OCI-LY1 (cell line): Measurements from ENCODE around the gene ESPL1.

ENCODE experiments used
- H2AFZ ChIP-seq: fragments of 200-600 bp; sonication (generic), shearing (Covaris generic); 2 replicates; pipeline ENCODE4 v1.6.0; 2014; ENCODE audit warnings: antibody characterized with exemption, mild to moderate bottlenecking, low read length
- H3F3A ChIP-seq: fragments of 200-600 bp; sonication (generic), shearing (Covaris generic); 2 replicates; pipeline ENCODE4 v1.6.0; 2014; ENCODE audit warnings: mild to moderate bottlenecking, antibody characterized with exemption, low read length, moderate library complexity; ENCODE audit not compliant: insufficient read depth
- H3K27ac ChIP-seq: fragments of 200-600 bp; sonication (generic); 2 replicates; pipeline ENCODE4 v1.5.1; 2014; ENCODE audit warnings: low read length, mixed run types, mild to moderate bottlenecking, low read depth; ENCODE audit not compliant: poor library complexity, severe bottlenecking
- H3K27me3 ChIP-seq: fragments of 200-600 bp; sonication (generic); 2 replicates; pipeline ENCODE4 v1.6.0; 2014; ENCODE audit warnings: antibody characterized with exemption, mild to moderate bottlenecking, low read length, moderate library complexity; ENCODE audit not compliant: insufficient read depth
- H3K36me3 ChIP-seq: fragments of 200-600 bp; sonication (generic); 2 replicates; pipeline ENCODE4 v1.6.1; 2014; ENCODE audit warnings: mild to moderate bottlenecking, antibody characterized with exemption, low read length, moderate library complexity, mixed read lengths; ENCODE audit not compliant: insufficient read depth
- H3K4me1 ChIP-seq: fragments of 200-600 bp; sonication (generic); 2 replicates; pipeline ENCODE4 v1.5.1; 2014; ENCODE audit warnings: mild to moderate bottlenecking, low read length, moderate library complexity; ENCODE audit not compliant: insufficient read depth, severe bottlenecking
- H3K4me2 ChIP-seq: fragments of 200-600 bp; sonication (generic), shearing (Covaris generic); 2 replicates; pipeline ENCODE4 v1.6.1; 2014; ENCODE audit warnings: low read length
- H3K4me3 ChIP-seq: fragments of 200-600 bp; sonication (generic); 2 replicates; pipeline ENCODE4 v1.5.1; 2014; ENCODE audit warnings: low read length, low read depth, mild to moderate bottlenecking, mixed read lengths; ENCODE audit not compliant: poor library complexity, severe bottlenecking
- H3K79me2 ChIP-seq: fragments of 200-600 bp; shearing (Covaris generic); 2 replicates; pipeline ENCODE4 v1.6.1; 2016; ENCODE audit warnings: mixed run types, low read length, mixed read lengths; ENCODE audit not compliant: insufficient read depth
- H3K9ac ChIP-seq: fragments of 200-600 bp; sonication (generic), shearing (Covaris generic); 2 replicates; pipeline ENCODE4 v1.6.1; 2014; ENCODE audit warnings: mild to moderate bottlenecking, low read length, mixed read lengths
- H3K9me2 ChIP-seq: fragments of 200-600 bp; sonication (generic), shearing (Covaris generic); 2 replicates; pipeline ENCODE4 v1.6.1; 2014; ENCODE audit warnings: low read depth, mild to moderate bottlenecking, low read length, mixed read lengths
- H3K9me3 ChIP-seq: fragments of 200-600 bp; shearing (Covaris generic); 2 replicates; pipeline ENCODE4 v1.6.1; 2014; ENCODE audit warnings: low read length, mixed read lengths
- H4K20me1 ChIP-seq: fragments of 200-600 bp; sonication (generic), shearing (Covaris generic); 2 replicates; pipeline ENCODE4 v1.6.0; 2016; ENCODE audit warnings: mild to moderate bottlenecking, low read length; ENCODE audit not compliant: insufficient read depth
- CTCF ChIP-seq: fragments of 200-600 bp; sonication (generic), shearing (Covaris generic); IDR thresholded peaks from 2 replicates; pipeline ENCODE4 v1.5.1; 2017; ENCODE audit warnings: mild to moderate bottlenecking, antibody characterized with exemption, low read length, moderate library complexity, mixed read lengths
- EZH2 ChIP-seq: fragments of 200-600 bp; sonication (generic), shearing (Covaris generic); IDR thresholded peaks from 2 replicates; pipeline ENCODE4 v1.8.0; 2017; ENCODE audit warnings: borderline replicate concordance, mixed run types, mild to moderate bottlenecking, antibody characterized with exemption, low read length, moderate library complexity, mixed read lengths

The ESPL1 gene

GRCh38 chr12:53255996-53256395 is 12.1 kb upstream of the ESPL1 start:
- Histone ChIP-seq H3K36me3 (peaks cover 13% of the 10 kb centered on the region; the same call in 1 of the 2 replicates), H3K4me1 (peaks cover 31% of the 10 kb centered on the region), H3K27ac (peak overlapping the region; percentile 38), H2AFZ (no peak overlapping the region), H3K4me2 (0 out of 2 replicates have a peak overlapping the region, but pooled peaks have one; percentile 0), H3K4me3 (no peak overlapping the region), H4K20me1 (no peaks in the 10 kb centered on the region), H3F3A (no peaks in the 10 kb centered on the region), H3K9me2 (no peaks in the 10 kb centered on the region), H3K9ac (no peak overlapping the region), H3K9me3 (no peaks in the 10 kb centered on the region), H3K27me3 (no peaks in the 10 kb centered on the region), H3K79me2 (no peaks in the 10 kb centered on the region)
- no peak for TF ChIP-seq CTCF

DNA sequence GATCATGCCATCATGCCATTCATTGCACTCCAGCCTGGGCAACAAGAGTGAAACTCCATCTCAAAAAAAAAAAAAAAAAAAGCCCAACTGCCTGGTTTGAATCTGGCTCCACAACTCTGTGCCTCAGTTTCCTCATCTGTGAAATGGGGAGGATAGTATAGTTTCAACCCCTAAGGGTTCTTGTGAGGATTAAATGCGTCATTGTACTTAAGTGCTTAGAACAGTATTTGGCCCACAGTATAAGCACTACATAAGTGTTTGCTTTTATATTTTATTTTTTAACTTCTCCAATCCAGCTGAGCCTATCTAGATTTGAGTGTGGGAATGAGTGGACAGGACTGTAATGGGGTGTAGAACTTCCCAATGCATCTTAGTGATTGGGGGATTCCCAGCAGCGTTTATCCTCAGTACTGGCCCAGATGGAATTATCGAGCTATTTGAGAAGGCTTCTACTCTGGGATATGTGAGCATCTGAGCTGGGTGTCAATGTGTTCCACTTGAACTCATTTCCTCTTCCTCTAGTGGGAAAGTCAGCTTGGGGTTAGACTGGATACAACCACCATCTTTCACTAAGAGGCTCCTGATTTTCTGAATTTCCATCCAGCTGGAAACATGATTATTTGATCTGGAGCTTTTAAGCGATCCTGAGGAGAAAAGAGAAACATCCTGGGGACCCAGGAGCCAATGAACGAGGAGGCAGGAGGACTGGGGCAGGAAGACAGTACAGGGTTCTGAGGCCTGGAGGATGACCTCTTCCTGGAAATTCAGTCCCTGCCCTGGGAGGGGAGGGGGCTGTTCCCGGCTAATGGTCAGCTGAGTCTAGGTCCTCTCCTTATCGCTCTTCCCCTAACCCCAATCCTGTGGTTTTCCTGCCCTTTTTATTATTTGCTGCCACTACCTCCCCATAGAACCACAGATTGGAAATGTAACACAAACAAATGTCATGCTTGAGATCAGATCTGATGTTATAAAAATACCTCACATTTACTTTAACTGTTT is 9.3 kb upstream of the ESPL1 start:
- Histone ChIP-seq H3K9ac (no peak overlapping the region), H3K9me3 (no peaks in the 10 kb centered on the region), H3K27ac (no peak overlapping the region), H3K4me3 (no peak overlapping the region), H3K79me2 (no peaks in the 10 kb centered on the region), H3K4me1 (peaks cover 14% of the 10 kb centered on the region), H2AFZ (no peak overlapping the region), H3K27me3 (no peaks in the 10 kb centered on the region), H3K4me2 (no peak overlapping the region), H3F3A (no peaks in the 10 kb centered on the region), H4K20me1 (no peaks in the 10 kb centered on the region), H3K36me3 (peaks cover 10% of the 10 kb centered on the region; the same call in 1 of the 2 replicates), H3K9me2 (no peaks in the 10 kb centered on the region)
- TF ChIP-seq EZH2, result no peak
- TF ChIP-seq CTCF, result no peak

DNA sequence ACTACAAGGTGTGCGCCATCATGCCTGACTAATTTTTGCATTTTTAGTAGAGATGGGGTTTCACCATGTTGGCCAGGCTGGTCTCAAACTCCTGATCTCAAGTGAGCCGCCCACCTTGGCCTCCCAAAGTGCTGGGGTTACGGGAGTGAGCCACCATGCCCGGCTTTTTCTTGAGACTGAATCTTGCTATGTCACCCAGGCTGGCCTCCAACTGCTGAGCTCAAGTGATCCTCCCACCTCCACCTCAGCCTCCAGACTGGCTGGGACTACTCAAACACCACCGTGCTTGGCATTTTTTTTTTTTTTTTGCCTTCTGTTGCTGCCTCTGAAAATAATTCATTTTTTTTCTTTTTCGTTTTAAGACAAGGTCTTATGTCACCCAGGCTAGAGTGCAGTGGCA is 8.2 kb upstream of the ESPL1 start:
- no peak overlapping the region for H2AFZ ChIP-seq
- H3K27ac ChIP-seq, result no peak overlapping the region
- H3F3A ChIP-seq, result no peaks in the 10 kb centered on the region
- H3K4me2 ChIP-seq, result no peak overlapping the region
- no peaks in the 10 kb centered on the region for H3K9me2 ChIP-seq
- peaks cover 3% of the 10 kb centered on the region; the same call in 1 of the 2 replicates for H3K36me3 ChIP-seq
- no peak overlapping the region for H3K9ac ChIP-seq
- TF ChIP-seq EZH2, result no peak
- TF ChIP-seq CTCF, result no peak
- no peaks in the 10 kb centered on the region for H3K27me3 ChIP-seq
- H4K20me1 ChIP-seq, result no peaks in the 10 kb centered on the region
- no peaks in the 10 kb centered on the region for H3K9me3 ChIP-seq
- no peaks in the 10 kb centered on the region for H3K79me2 ChIP-seq
- peaks cover 14% of the 10 kb centered on the region for H3K4me1 ChIP-seq
- no peak overlapping the region for H3K4me3 ChIP-seq
